GM20431 (cell line): Measurements from ENCODE around the gene OOSP4A.
"Not testable (repeated sequence)": the region's sequence is repeated elsewhere in the genome, so short reads cannot be mapped to it uniquely, and the experiment has no call there.

Source experiments
- in situ Hi-C: fragments of 300-500 bp; cut with MseI, MboI; formaldehyde crosslinking; loops from one replicate; pipeline ENCODE4 v1.15.0; 2020; ENCODE audit warnings: low sequenced_read_pairs; ENCODE audit not compliant: unreplicated experiment

Gene OOSP4A

GRCh38 chr11:59968395-59968783, 4.6 kb downstream of the OOSP4A start:
- in situ Hi-C loops = no loop called here

- in situ Hi-C loops = no loop called here
Measured at GRCh38 chr11:59973097-59973496, 9.3 kb downstream of the OOSP4A start.

DNA sequence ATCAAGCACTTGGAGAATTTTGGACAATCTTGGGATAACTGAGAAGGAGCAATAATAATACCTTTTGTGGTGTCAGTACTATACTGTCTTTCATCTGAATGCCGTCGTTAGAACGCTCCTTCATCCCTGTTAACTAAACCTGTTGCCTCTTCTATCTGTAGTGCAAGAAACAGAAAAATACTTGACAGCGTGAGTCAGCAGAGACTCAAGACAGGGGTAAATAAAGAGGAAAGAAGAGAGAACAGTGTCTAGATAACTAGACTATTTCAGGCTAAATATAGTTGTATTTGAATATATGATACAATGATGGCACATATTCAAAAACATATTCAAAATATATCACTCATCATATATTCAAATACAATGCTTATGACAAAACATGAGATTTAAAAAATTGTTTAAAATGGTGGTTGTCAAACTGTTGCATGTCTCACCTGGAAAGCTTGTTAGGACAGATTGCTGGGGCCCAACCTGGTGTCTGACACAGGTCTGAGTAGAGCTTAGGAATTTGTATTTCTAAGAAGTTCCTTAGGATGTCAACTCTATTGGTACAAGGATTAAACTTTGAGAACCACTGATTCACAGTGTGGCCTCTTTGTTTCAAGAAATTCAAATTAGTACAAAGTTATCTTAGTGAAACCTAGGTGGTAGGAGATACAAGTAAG, 17.4 kb downstream of the OOSP4A start:
- in situ Hi-C loops = no loop called here

DNA sequence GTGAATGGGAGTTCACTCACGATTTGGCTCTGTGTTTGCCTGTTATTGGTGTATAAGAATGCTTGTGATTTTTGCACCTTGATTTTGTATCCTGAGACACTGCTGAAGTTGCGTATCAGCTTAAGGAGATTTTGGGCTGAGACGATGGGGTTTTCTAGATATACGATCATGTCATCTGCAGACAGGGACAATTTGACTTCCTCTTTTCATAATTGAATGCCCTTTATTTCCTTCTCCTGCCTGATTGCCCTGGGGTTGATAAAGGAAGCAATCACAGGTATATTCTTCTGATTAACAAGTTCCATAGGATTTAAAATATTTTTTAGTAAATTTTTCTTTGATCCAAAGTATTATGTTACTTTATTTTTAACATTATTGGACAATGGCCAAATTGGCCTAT, 18.2 kb downstream of the OOSP4A start:
- in situ Hi-C loops = not testable (repeated sequence)

DNA sequence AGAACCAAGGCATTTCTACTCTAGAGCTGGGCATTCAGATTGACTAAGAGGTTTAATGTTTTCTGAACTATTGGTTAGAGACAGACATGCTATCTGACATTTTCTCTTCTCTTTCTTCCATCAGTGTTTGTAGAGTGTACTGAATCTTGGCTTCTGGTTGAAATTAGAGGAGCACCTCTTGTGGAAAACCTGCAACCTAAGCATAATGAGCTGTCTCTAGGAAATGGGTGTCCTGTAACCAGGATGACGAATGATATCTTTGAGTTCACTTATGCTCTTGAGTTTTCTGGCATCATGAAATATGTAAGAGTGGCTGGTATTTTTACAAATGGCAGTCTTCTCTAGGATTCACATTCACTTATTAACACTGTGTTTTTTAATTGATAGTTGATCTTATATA, 19.4 kb downstream of the OOSP4A start:
- in situ Hi-C loops = no loop called here

DNA sequence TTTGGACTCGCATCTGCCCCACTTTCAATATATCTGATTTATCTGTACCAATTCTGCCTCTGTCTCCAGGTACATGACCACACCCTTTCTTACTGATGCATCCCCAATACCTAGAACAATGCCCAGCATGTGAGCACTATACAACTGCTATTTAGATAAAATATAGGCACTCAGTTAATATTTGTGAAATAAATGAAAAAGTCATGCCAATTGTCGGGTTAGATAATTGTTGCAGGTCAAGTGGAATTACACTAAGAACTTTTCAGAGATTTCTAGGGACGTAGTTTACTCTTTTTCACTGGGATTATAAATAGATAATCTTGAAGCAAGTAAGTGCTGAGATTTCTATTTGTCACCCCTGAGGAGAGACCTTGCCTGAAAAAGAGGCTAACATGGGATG, 20.5 kb downstream of the OOSP4A start:
- in situ Hi-C loops = no loop called here

DNA sequence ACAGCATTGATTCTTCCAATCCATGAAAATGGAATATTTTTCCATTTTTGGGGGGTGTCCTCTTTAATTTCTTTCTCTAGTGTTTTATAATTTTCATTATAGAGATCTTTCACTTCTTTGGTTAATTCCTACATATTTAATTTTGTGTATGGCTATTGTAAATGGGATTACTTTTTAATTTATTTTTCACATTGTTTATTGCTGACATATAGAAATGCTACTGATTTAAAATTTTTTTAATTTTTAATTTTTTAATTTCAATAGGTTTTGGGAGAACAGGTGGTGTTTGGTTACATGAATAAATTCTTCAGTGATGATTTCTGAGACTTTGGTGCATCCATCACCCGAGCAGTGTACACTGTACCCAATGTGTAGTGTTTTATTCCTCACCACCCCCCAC, 26.6 kb downstream of the OOSP4A start:
- in situ Hi-C loops = no loop called here

DNA sequence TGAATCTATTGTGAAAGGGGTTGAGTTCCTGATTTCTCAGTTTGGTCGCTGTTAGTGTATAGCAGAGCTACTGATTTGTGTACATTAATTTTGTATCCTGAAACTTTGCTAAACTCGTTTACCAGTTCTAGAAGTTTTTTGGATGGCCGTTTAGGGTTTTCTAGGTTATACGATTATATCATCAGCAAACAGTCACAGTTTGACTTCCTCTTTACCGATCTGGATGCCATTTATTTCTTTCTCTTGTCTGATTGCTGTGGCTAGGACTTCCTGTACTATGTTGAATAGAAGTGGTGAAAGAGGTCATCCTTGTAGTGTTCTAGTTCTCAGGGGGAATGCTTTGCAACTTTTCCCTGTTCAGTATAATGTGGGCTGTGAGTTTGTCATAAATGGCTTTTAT, 28.6 kb downstream of the OOSP4A start:
- in situ Hi-C loops = no loop called here

GRCh38 chr11:59997800-59998199, 34.0 kb downstream of the OOSP4A start:
- in situ Hi-C loops = no loop called here

- in situ Hi-C loops = no loop called here
Measured at GRCh38 chr11:59999691-60000090, 35.9 kb downstream of the OOSP4A start.

DNA sequence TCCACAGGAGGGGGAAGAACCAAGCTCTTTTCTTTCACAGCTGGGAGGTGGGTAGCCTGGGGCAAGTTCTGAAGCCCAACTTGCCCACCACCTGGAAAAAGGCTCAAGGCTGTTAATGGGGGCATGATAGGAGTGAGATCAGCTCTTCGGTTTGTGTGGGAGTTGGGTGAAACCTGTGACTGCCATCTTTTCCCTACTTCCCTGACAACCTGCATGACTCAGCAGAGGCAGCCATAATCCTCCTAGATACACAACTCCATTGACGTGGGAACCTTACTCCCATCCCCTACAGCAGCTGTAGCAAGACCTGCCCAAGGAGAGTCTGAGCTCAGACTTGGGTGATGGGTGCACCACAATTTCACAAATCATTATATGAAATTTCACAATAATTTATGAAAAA, 39.9 kb downstream of the OOSP4A start:
- in situ Hi-C loops = no loop called here

- in situ Hi-C loops = no loop called here
Measured at GRCh38 chr11:60005360-60005759, 41.5 kb downstream of the OOSP4A start.

DNA sequence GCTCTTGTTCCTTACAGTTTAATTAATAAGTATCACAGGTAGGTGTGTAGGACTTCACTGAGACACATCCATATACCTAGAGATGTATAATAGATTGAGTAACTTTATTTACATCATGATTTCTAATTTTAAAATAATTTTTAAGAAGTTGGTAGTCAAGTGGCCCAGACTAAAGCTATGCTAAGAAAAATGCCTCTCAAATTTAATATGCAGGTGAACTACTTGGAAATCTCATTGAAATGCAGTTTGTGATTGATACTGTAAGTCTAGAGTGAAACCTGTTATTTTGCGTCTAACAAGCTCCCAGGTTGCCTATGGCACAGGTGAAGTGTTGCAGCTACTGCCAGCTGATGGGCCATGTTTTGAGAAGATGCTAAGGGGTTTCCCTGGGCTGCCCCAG, 53.0 kb downstream of the OOSP4A start, which contains the start of gene OOSP4B:
Gene OOSP4B, plus strand, starts transcription at position 301 of the 400 bp plus-strand sequence.
- in situ Hi-C loops = no loop called here

DNA sequence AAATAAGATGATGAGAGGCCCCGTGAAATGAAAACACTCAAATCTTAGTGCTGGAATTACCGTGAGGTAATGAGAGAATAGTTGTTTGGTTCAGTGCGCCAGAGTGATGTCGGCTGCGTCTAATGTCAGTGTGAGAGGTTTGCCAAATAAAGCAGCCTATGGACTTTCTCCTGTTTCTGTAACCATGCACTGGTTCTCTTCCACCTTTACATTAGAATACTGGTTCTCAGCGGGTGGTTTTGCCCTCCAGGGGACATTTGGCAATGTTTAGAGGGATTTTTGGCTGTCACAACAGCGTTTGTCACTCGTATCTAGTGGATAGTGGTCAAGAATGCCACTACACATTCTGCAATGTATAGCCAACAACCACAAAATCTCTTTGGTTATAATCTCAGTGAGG, 54.2 kb downstream of the OOSP4A start:
- in situ Hi-C loops = no loop called here
